ENCODE data around the gene PRKCQ. TPM values are rescaled to one million over a fixed set of nuclear protein-coding genes. Genes with fewer than 3 reads are reported as not detected.
"Not testable (repeated sequence)": the region's sequence is repeated elsewhere in the genome, so short reads cannot be mapped to it uniquely, and the experiment has no call there.

PRKCQ gene
- total RNA-seq, 8 experiments from 2014 or later = 0.10 to 3.9 (median 1.8) TPM; not detected in 1

- in situ Hi-C loops (cut with MboI; ENCODE audit: low pct_unique_long_range_greater_than_20kb in 2 of 9, low sequenced_read_pairs in 9 of 9, unreplicated experiment in 9 of 9) = no loop called here
- no peak overlapping the region for H3K4me3 ChIP-seq
- H3K4me1 ChIP-seq (replicated peaks in 1 of 2) = peaks cover 17 to 19% of the 10 kb centered on the region in 2 donors
- 10 to 100% (median 90%) methylated on average over 1 to 7 of the region's 7 CpGs; no CpG with 5 or more reads in 3 of the 10 experiments for WGBS, 10 experiments
- peak in 2 of 8 experiments; percentile 46 to 68 for ATAC-seq (replicated peaks in 6 of 8)
- H3K27ac ChIP-seq = peak overlapping the region in 1 of 2 donors; percentile 25
Measured at GRCh38 chr10:6463366-6463765, 116.7 kb downstream of the PRKCQ start.

DNA sequence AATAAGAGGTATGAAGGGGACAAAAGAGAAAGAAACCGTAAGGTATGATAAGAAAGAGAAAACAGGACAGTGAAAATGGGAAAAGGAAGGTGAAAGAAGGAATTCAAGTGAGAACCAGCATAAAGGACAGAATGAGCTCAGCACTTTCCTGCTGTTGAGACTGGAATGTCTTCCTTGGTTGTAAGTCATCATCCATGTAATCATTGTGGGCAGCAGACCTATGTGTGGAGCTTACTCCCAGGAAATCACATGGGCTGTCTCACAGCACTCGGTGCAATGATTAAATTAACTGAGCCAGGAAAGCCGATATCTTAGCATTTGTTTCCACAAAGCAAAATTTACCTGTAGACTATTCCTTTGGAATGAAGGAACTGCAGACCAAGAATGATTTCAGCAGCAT lies 118.1 kb downstream of the PRKCQ start:
- Histone ChIP-seq H3K27ac (no peak overlapping the region), H3K4me1 (replicated peaks in 1 of 2) (peaks cover 13% of the 10 kb centered on the region in 2 donors), H3K4me3 (no peak overlapping the region)
- ATAC-seq (replicated peaks in 6 of 8) = peak in 4 of 8 experiments; percentile 25 to 57 (median 37)
- in situ Hi-C loops (cut with MboI; ENCODE audit: low pct_unique_long_range_greater_than_20kb in 2 of 9, low sequenced_read_pairs in 9 of 9, unreplicated experiment in 9 of 9) = no loop called here
- WGBS, 10 experiments = 20 to 88% (median 72%) methylated on average over 1 to 3 of the region's 3 CpGs

GRCh38 chr10:6460861-6461409 lies 119.1 kb downstream of the PRKCQ start:
- ATAC-seq (replicated peaks in 6 of 8) = no peak
- Histone ChIP-seq H3K27ac (no peak overlapping the region), H3K4me1 (replicated peaks in 1 of 2) (peaks cover 3 to 5% of the 10 kb centered on the region in 2 donors), H3K4me3 (no peak overlapping the region)
- in situ Hi-C loops (cut with MboI; ENCODE audit: low pct_unique_long_range_greater_than_20kb in 2 of 9, low sequenced_read_pairs in 9 of 9, unreplicated experiment in 9 of 9) = no loop called here
- 0 to 90% (median 63%) methylated on average over 1 to 2 of the region's 2 CpGs; no CpG with 5 or more reads in 1 of the 10 experiments for WGBS, 10 experiments

- no peak overlapping the region for H3K27ac ChIP-seq
- WGBS, 10 experiments = 4 to 94% (median 88%) methylated on average over 2 to 5 of the region's 5 CpGs; no CpG with 5 or more reads in 2 of the 10 experiments
- H3K4me3 ChIP-seq = no peak overlapping the region
- no peak for ATAC-seq (replicated peaks in 6 of 8)
- in situ Hi-C loops (cut with MboI; ENCODE audit: low pct_unique_long_range_greater_than_20kb in 2 of 9, low sequenced_read_pairs in 9 of 9, unreplicated experiment in 9 of 9) = no loop called here
- no peaks in the 10 kb centered on the region for H3K4me1 ChIP-seq (replicated peaks in 1 of 2)
Measured at GRCh38 chr10:6458814-6459213, 121.3 kb downstream of the PRKCQ start.

GRCh38 chr10:6457376-6457775 lies 122.7 kb downstream of the PRKCQ start:
- no peak for ATAC-seq (replicated peaks in 6 of 8)
- in situ Hi-C loops (cut with MboI; ENCODE audit: low pct_unique_long_range_greater_than_20kb in 2 of 9, low sequenced_read_pairs in 9 of 9, unreplicated experiment in 9 of 9) = no loop called here
- no peak overlapping the region for H3K4me3 ChIP-seq
- H3K4me1 ChIP-seq (replicated peaks in 1 of 2) = no peaks in the 10 kb centered on the region
- 0 to 100% (median 8%) methylated on average over 1 to 4 of the region's 5 CpGs; no CpG with 5 or more reads in 3 of the 10 experiments for WGBS, 10 experiments
- no peak overlapping the region for H3K27ac ChIP-seq

GRCh38 chr10:6456067-6456466 lies 124.0 kb downstream of the PRKCQ start:
- in situ Hi-C loops (cut with MboI; ENCODE audit: low pct_unique_long_range_greater_than_20kb in 2 of 9, low sequenced_read_pairs in 9 of 9, unreplicated experiment in 9 of 9) = no loop called here
- ATAC-seq (replicated peaks in 6 of 8) = no peak
- no peaks in the 10 kb centered on the region for H3K4me1 ChIP-seq (replicated peaks in 1 of 2)
- H3K4me3 ChIP-seq = no peak overlapping the region
- H3K27ac ChIP-seq = no peak overlapping the region
- 0 to 100% (median 100%) methylated on average over 1 of the region's 1 CpG; no CpG with 5 or more reads in 5 of the 10 experiments for WGBS, 10 experiments

DNA sequence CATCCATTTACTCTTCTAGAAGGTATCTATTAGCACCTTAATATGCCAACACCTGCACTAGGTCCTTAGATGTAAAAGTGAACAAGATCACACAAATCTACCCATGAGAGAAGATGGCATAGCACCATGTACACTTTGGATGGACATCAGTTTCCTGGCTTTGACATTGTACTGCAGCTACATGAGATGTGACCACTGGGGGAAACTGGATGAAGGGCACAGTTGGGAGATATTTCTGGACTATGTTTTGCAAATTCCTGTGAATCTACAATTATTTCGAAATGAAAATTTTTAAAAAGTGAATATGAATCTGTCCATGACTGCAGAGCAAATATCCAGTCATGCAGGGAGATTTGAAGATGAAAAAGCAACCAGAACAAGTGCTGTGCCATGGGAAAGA lies 124.5 kb downstream of the PRKCQ start:
- 0 to 100% (median 43%) methylated on average over 1 of the region's 1 CpG; no CpG with 5 or more reads in 6 of the 10 experiments for WGBS, 10 experiments
- in situ Hi-C loops (cut with MboI; ENCODE audit: low pct_unique_long_range_greater_than_20kb in 2 of 9, low sequenced_read_pairs in 9 of 9, unreplicated experiment in 9 of 9) = no loop called here
- H3K27ac ChIP-seq = no peak overlapping the region
- no peak overlapping the region for H3K4me3 ChIP-seq
- no peaks in the 10 kb centered on the region for H3K4me1 ChIP-seq (replicated peaks in 1 of 2)
- ATAC-seq (replicated peaks in 6 of 8) = no peak

DNA sequence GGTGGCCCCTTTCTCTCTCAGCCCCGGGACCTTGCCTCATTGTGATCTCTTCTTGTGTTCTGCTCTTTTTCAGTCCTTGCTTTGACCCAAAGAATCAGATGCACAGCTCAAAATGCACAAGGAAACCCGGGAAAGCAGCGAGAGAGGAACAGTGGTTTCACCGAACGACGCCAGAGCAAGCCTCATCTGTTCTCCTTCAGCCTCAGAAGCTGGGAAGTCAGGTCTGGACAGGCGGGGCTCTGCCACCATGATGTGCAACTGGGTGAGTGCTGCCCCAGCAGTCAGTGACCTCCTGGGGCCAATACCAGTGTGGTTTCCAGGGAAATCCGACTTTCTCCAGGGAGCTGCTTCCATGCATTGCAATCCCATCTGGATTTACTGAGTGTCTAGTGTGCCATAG lies 133.4 kb downstream of the PRKCQ start:
- 0 to 100% (median 90%) methylated on average over 1 to 6 of the region's 8 CpGs; no CpG with 5 or more reads in 2 of the 10 experiments for WGBS, 10 experiments
- in situ Hi-C loops (cut with MboI; ENCODE audit: low pct_unique_long_range_greater_than_20kb in 2 of 9, low sequenced_read_pairs in 9 of 9, unreplicated experiment in 9 of 9) = loop anchor here in 4 of 9 experiments (25.0 kb wide), 3 partner anchors 216 to 966 kb away; partner anchors contain the start of gene SFMBT2 (in 1 of the 4)
- Histone ChIP-seq H3K4me1 (replicated peaks in 1 of 2) (no peaks in the 10 kb centered on the region), H3K27ac (no peak overlapping the region), H3K4me3 (no peak overlapping the region)
- ATAC-seq (replicated peaks in 6 of 8) = no peak

DNA sequence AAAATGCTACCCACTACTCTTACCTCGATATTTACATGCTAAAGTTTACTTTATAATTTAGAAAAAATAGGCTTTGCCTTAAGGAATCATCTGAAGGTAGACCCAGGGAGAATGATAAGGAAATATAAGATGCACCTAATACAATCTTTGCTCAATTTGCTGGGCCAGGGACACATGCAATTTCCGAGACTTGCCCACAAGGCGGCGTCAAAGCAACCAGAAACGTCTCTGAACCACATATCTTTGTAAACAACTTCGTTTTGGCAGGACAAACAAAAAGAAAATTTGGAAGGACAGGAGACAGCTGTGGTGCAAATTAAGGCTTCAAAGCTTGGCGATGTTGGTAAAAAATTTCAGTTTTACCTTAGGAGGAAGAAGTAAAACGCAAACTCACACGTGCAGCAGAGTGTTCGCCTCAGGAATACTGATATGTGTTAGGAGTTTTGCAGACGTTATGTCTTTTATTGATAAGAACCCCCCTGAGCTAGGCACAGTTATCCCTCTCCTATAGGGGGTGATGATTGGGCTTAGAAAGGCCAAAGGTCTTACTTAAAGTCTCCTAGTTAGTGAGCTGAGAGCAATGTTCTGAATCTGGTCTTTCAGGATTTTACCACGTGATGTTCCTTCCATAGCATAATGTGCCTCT lies 134.3 kb downstream of the PRKCQ start:
- Histone ChIP-seq H3K4me1 (replicated peaks in 1 of 2) (no peaks in the 10 kb centered on the region), H3K27ac (no peak overlapping the region), H3K4me3 (no peak overlapping the region)
- WGBS, 10 experiments = 0 to 45% (median 27%) methylated on average over 1 to 11 of the region's 12 CpGs
- in situ Hi-C loops (cut with MboI; ENCODE audit: low pct_unique_long_range_greater_than_20kb in 2 of 9, low sequenced_read_pairs in 9 of 9, unreplicated experiment in 9 of 9) = loop anchor here in 4 of 9 experiments (25.0 kb wide), 3 partner anchors 217 to 967 kb away; partner anchors contain the start of gene SFMBT2 (in 1 of the 4)
- peak in 3 of 8 experiments; percentile 39 to 45 (median 39) for ATAC-seq (replicated peaks in 6 of 8)

- WGBS, 10 experiments = 0 to 90% (median 29%) methylated on average over 1 to 3 of the region's 4 CpGs; no CpG with 5 or more reads in 5 of the 10 experiments
- not testable (repeated sequence) for H3K27ac ChIP-seq; ATAC-seq (replicated peaks in 6 of 8); H3K4me3 ChIP-seq; H3K4me1 ChIP-seq (replicated peaks in 1 of 2)
- in situ Hi-C loops (cut with MboI; ENCODE audit: low pct_unique_long_range_greater_than_20kb in 2 of 9, low sequenced_read_pairs in 9 of 9, unreplicated experiment in 9 of 9) = loop anchor here in 4 of 9 experiments (25.0 kb wide), 3 partner anchors 222 to 972 kb away; partner anchors contain the start of gene SFMBT2 (in 1 of the 4)
Measured at GRCh38 chr10:6439875-6440274, 140.2 kb downstream of the PRKCQ start.

DNA sequence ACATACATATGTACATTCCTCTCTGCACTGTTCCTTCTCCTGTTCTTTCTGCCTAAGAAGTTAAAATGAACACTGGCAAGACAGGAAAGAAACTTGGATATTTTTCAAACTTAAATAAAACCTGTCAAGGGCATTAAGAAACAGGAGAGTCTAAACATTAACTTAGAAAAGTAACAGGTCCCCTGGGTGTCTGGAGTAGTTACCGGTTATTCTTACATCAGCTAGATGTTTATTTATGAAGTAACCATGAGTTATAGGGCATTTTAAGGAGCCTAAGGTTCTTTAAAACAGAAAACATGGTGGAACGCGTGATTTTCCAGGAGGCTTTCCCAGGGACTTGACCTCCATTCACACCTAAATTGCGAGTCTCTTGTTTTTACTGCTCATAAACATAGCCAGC lies 148.2 kb downstream of the PRKCQ start:
- Histone ChIP-seq H3K27ac (no peak overlapping the region), H3K4me3 (no peak overlapping the region), H3K4me1 (replicated peaks in 1 of 2) (no peaks in the 10 kb centered on the region)
- ATAC-seq (replicated peaks in 6 of 8) = peak in 1 of 8 experiments; percentile 24
- in situ Hi-C loops (cut with MboI; ENCODE audit: low pct_unique_long_range_greater_than_20kb in 2 of 9, low sequenced_read_pairs in 9 of 9, unreplicated experiment in 9 of 9) = loop anchor here in 4 of 9 experiments (25.0 kb wide), 3 partner anchors 230 to 980 kb away; partner anchors contain the start of gene SFMBT2 (in 1 of the 4)
- 19 to 89% (median 66%) methylated on average over 3 to 4 of the region's 4 CpGs; no CpG with 5 or more reads in 2 of the 10 experiments for WGBS, 10 experiments

- ATAC-seq (replicated peaks in 6 of 8) = peak in 1 of 8 experiments; percentile 17
- Histone ChIP-seq H3K4me3 (no peak overlapping the region), H3K27ac (no peak overlapping the region), H3K4me1 (replicated peaks in 1 of 2) (no peaks in the 10 kb centered on the region)
- WGBS, 10 experiments = 13 to 100% (median 79%) methylated on average over 1 to 11 of the region's 11 CpGs; no CpG with 5 or more reads in 2 of the 10 experiments
- in situ Hi-C loops (cut with MboI; ENCODE audit: low pct_unique_long_range_greater_than_20kb in 2 of 9, low sequenced_read_pairs in 9 of 9, unreplicated experiment in 9 of 9) = loop anchor here in 4 of 9 experiments (25.0 kb wide), 3 partner anchors 231 to 981 kb away; partner anchors contain the start of gene SFMBT2 (in 1 of the 4)
Measured at GRCh38 chr10:6431186-6431585, 148.9 kb downstream of the PRKCQ start.

DNA sequence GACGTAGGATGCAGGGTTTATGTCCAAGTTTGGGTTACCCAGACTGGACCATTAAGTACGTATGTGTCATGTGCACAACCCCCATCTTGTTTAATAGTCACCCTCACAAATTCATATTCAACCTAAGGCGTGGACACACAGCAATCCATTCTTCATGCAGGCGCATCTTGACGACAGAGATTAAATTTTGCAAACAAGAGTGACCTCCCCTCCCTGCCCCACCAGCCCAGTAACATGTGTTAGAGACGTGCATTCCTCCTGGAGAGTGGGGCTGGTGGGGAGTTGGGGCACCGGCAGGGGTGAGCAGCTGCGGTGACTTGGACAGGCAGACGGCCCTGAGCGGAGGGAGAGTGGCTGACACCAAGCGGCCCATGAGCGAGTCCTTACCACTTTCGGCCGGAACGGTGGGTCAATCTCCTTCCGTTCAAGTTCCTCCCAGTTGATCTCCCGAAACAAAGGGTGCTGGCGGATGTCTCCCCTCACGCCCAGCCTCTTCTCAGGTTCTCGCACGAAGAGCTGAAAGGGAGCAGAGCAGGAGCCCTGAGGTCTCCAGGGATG lies 149.6 kb downstream of the PRKCQ start:
- 25 to 100% (median 76%) methylated on average over 1 to 14 of the region's 21 CpGs; no CpG with 5 or more reads in 2 of the 10 experiments for WGBS, 10 experiments
- Histone ChIP-seq H3K4me3 (no peak overlapping the region), H3K4me1 (replicated peaks in 1 of 2) (no peaks in the 10 kb centered on the region), H3K27ac (no peak overlapping the region)
- peak in 3 of 8 experiments; percentile 65 to 91 (median 82) for ATAC-seq (replicated peaks in 6 of 8)
- in situ Hi-C loops (cut with MboI; ENCODE audit: low pct_unique_long_range_greater_than_20kb in 2 of 9, low sequenced_read_pairs in 9 of 9, unreplicated experiment in 9 of 9) = loop anchor here in 4 of 9 experiments (25.0 kb wide), 3 partner anchors 232 to 982 kb away; partner anchors contain the start of gene SFMBT2 (in 1 of the 4)

All from motor neuron (in vitro differentiated cells).